Progenitor cell of endocrine pancreas (in vitro differentiated cells): ENCODE measurements around the gene TST. TPM values are rescaled to one million over a fixed set of nuclear protein-coding genes. Genes with fewer than 3 reads are reported as not detected.
A peak's percentile ranks its signal among the peaks of the same experiment; 100 is the strongest.

Experiments used
- DNase-seq: peaks from one replicate; pipeline ENCODE4 v3.0.0; 2021; ENCODE audit warnings: low spot score; ENCODE audit not compliant: unreplicated experiment
- H3K27ac Mint-ChIP-seq: 2 replicates; pipeline ENCODE4 v1.8.0; 2021; ENCODE audit warnings: mild to moderate bottlenecking, moderate library complexity, mixed read lengths
- H3K27me3 Mint-ChIP-seq: 2 replicates; pipeline ENCODE4 v1.8.0; 2021; ENCODE audit warnings: mixed read lengths
- H3K36me3 Mint-ChIP-seq: 2 replicates; pipeline ENCODE4 v1.8.0; 2022; ENCODE audit warnings: mixed read lengths; ENCODE audit not compliant: insufficient read depth
- H3K4me1 Mint-ChIP-seq: 2 replicates; pipeline ENCODE4 v1.8.0; 2021; ENCODE audit warnings: low read depth, mixed read lengths
- H3K4me3 Mint-ChIP-seq: 2 replicates; pipeline ENCODE4 v1.8.0; 2021; ENCODE audit warnings: low read depth, mild to moderate bottlenecking, moderate library complexity, mixed read lengths
- H3K9me3 Mint-ChIP-seq: 2 replicates; pipeline ENCODE4 v1.8.0; 2021; ENCODE audit warnings: low read depth, mixed read lengths
- CTCF ChIP-seq: fragments of 200-600 bp; sonication (generic); IDR thresholded peaks from one replicate; pipeline ENCODE4 v1.5.0; 2021; ENCODE audit warnings: antibody characterized with exemption, mild to moderate bottlenecking; ENCODE audit not compliant: unreplicated experiment
- total RNA-seq: library from RNA; stranded (reverse); gene quantifications from 2 replicates; pipeline ENCODE4 v1.2.1, GENCODE V29; 2021

The TST gene
- total RNA-seq, 1 donor from 2014 or later, result 44.5 TPM

GRCh38 chr22:37014835-37015586 is 4.2 kb downstream of the TST start:
- Mint-ChIP-seq H3K4me1 (peaks cover 15% of the 10 kb centered on the region), H3K27me3 (no peaks in the 10 kb centered on the region), H3K9me3 (no peaks in the 10 kb centered on the region), H3K4me3 (peak overlapping the region; percentile 52), H3K27ac (peak overlapping the region; percentile 40), H3K36me3 (peaks cover 4% of the 10 kb centered on the region)
- TF ChIP-seq CTCF, result no peak
- DNase-seq, result no peak

- Mint-ChIP-seq H3K4me1 (peaks cover 15% of the 10 kb centered on the region), H3K27me3 (no peaks in the 10 kb centered on the region), H3K36me3 (peaks cover 4% of the 10 kb centered on the region), H3K9me3 (no peaks in the 10 kb centered on the region), H3K4me3 (no peak overlapping the region), H3K27ac (no peak overlapping the region)
- DNase-seq, result no peak
- TF ChIP-seq CTCF, result no peak
Measured at GRCh38 chr22:37014415-37014806, 4.8 kb downstream of the TST start.

- H3K4me3 Mint-ChIP-seq, result no peak overlapping the region
- H3K27me3 Mint-ChIP-seq, result peaks cover 5% of the 10 kb centered on the region
- DNase-seq, result no peak
- TF ChIP-seq CTCF, result no peak
- peaks cover 4% of the 10 kb centered on the region for H3K36me3 Mint-ChIP-seq
- peaks cover 13% of the 10 kb centered on the region for H3K4me1 Mint-ChIP-seq
- no peak overlapping the region for H3K27ac Mint-ChIP-seq
- no peaks in the 10 kb centered on the region for H3K9me3 Mint-ChIP-seq
Measured at GRCh38 chr22:37012956-37013355, 6.3 kb downstream of the TST start.

GRCh38 chr22:37012262-37012904 is 6.9 kb downstream of the TST start:
- H3K4me1 Mint-ChIP-seq, result peaks cover 9% of the 10 kb centered on the region
- H3K36me3 Mint-ChIP-seq, result peaks cover 4% of the 10 kb centered on the region
- H3K27ac Mint-ChIP-seq, result no peak overlapping the region
- peaks cover 7% of the 10 kb centered on the region for H3K27me3 Mint-ChIP-seq
- TF ChIP-seq CTCF, result no peak
- no peaks in the 10 kb centered on the region for H3K9me3 Mint-ChIP-seq
- DNase-seq, result no peak
- H3K4me3 Mint-ChIP-seq, result no peak overlapping the region

- no peaks in the 10 kb centered on the region for H3K9me3 Mint-ChIP-seq
- no peak for TF ChIP-seq CTCF
- H3K27ac Mint-ChIP-seq, result no peak overlapping the region
- no peak overlapping the region for H3K4me3 Mint-ChIP-seq
- DNase-seq, result no peak
- H3K27me3 Mint-ChIP-seq, result peaks cover 12% of the 10 kb centered on the region
- peaks cover 1% of the 10 kb centered on the region for H3K36me3 Mint-ChIP-seq
- peaks cover 9% of the 10 kb centered on the region for H3K4me1 Mint-ChIP-seq
Measured at GRCh38 chr22:37011472-37011871, 7.8 kb downstream of the TST start.
